Heart left ventricle (tissue), 13 donors: ENCODE results near the gene TBC1D10B.

Experiments used
- POLR2A ChIP-seq, 2 donors: fragments of 450-650 bp; IDR thresholded peaks; one replicate each; pipeline ENCODE4 v1.6.1; 2017; ENCODE audit warnings: antibody characterized with exemption in 2 of 2, mild to moderate bottlenecking in 2 of 2, moderate library complexity in 2 of 2
- TF ChIP-seq, protein P1 (sequence below), 12 donors: fragments of 200-600 bp; sonication (generic) in 4 of 12; IDR thresholded peaks; one replicate each; pipeline versions ENCODE4 v1.5.0 to v1.8.0; 2018 to 2022; ENCODE audit warnings: antibody characterized with exemption in 12 of 12, mild to moderate bottlenecking in 5 of 12
- donor health status: ischemic (EF 13 %, LVEDD 7.1; RV severe dilation, severe dysfunction).
- donor health status: DM: no; HTN: yes; CAD: no.
- donor health status: DM: no; HTN: no; CAD: no.
- donor health status: ischemic (EF 25% LVEDD 6.9; RV normal size, moderate dysfunction).
- donor health status: ischemic (EF 25% LVEDD 5.7; RV mildly dilated, moderate dysfunction).
- donor health status: ischemic (EF 35%, LVEDD 5.7; RV mildly dilated, moderate dysfunction).
- donor health status: nonischemic (EF 11% LVEDD 7.7; RV severe dilation, severe dysfunction).
- donor health status: DM: yes; HTN: yes; CAD: no.
- donor health status: PGD.
- donor health status: ischemic (EF 29% LVEDD 5.4; RV normal size, mild dysfunction).
- donor health status: nonischemic (EF 23%, LVEDD 6.1; RV moderate dilation, normal function).

DNA sequence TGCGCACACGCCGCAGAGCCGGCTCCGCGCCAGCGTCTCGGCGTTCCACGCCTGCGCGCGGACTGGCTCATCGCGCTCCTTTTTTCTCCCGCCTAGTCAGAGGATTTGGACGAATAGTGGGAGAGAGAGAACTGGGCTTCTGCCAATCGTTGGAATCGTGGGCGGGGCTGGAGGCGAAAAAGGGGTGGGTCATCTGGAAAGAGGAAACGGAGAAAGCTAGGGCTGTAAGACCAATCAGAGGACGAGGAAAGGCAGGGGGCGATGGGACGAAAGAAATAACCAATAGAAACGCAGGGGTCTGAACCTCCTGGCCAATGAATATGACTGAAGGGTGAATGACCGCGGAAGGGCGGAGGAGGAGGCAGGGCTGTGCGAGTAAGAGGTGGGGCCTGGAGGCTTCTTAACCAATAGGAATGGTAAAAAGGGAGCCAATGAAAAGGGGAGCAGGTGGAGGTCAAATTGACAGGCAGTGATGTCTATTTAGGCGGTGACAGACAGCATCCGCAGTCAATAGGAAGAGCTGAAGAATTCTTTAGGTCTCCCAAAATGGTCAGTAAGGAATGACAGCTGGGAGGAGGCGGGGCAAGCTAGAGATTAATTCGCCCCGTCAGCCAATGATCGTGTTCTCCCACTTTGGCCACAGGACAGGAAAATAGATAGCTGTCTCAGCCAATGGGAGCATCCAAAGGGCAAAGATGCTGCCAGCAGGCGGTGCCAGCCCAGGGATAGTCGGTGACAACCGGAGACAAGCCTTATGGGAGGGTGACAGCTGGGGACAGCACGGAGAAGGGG is at the start of gene TBC1D10B:
- TF ChIP-seq, protein P1, sequence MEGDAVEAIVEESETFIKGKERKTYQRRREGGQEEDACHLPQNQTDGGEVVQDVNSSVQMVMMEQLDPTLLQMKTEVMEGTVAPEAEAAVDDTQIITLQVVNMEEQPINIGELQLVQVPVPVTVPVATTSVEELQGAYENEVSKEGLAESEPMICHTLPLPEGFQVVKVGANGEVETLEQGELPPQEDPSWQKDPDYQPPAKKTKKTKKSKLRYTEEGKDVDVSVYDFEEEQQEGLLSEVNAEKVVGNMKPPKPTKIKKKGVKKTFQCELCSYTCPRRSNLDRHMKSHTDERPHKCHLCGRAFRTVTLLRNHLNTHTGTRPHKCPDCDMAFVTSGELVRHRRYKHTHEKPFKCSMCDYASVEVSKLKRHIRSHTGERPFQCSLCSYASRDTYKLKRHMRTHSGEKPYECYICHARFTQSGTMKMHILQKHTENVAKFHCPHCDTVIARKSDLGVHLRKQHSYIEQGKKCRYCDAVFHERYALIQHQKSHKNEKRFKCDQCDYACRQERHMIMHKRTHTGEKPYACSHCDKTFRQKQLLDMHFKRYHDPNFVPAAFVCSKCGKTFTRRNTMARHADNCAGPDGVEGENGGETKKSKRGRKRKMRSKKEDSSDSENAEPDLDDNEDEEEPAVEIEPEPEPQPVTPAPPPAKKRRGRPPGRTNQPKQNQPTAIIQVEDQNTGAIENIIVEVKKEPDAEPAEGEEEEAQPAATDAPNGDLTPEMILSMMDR (IDR thresholded peaks at IDR 0.05): peak in 9 of 12 donors; percentile 7 to 54 (median 29)
- TF ChIP-seq POLR2A (IDR thresholded peaks at IDR 0.05): peak in 1 of 2 donors; percentile 73
